ELR (cell line): ENCODE measurements around the gene MARCHF4.
A peak's percentile ranks its signal among the peaks of the same experiment; 100 is the strongest.

Source experiments
- DNase-seq: peaks from one replicate; pipeline ENCODE4 v3.0.0-alpha.2; 2015; ENCODE audit warnings: low read depth

Gene MARCHF4

GRCh38 chr2:216350214-216350791 is 22.0 kb downstream of the MARCHF4 start:
- peak; percentile 91 for DNase-seq

DNA sequence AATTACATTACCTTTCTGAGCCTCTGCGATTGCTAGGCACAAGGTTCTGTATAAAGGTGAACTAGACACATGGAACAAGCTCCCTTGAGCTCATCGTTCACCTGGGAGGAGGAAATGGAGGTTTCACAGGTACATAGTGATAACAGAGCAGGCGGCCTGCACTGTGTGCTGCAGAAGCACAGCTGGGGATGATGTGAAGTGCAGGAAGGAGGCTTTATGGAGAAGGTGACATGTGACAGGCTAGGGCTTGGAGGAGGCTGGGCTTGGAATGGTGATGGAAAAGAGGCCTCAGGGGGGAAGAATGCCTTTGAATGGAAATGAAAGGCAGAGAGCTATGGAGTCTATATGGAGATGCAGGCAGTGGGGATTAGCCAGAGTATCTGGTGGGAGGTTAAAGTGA is 22.9 kb downstream of the MARCHF4 start:
- no peak for DNase-seq

- peak; percentile 94 for DNase-seq
Observed at GRCh38 chr2:216348756-216349308, 23.5 kb downstream of the MARCHF4 start.

- DNase-seq, result no peak
Observed at GRCh38 chr2:216346781-216347180, 25.5 kb downstream of the MARCHF4 start.

DNA sequence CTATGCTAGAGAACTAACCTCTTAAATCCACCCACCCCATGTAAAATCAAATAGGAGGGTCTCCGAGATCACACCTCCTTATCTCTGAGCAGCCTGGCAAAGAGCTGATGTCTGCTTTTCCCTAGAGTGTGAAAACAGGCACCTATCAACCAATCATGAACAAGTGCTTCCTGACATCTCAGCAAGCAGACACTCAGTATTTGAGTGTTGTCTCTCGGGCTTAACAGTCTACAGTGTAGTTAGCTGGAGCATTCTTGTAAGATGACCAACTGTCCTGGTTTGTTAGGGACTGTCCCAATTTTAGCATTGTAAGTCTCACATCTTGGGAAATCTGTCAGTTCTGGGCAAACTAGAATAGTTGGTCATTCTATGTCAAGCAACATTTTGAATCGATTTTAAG is 26.4 kb downstream of the MARCHF4 start:
- DNase-seq, result no peak

GRCh38 chr2:216344950-216345300 is 27.4 kb downstream of the MARCHF4 start:
- no peak for DNase-seq

- no peak for DNase-seq
Observed at GRCh38 chr2:216344206-216344949, 27.9 kb downstream of the MARCHF4 start.

- DNase-seq, result no peak
Observed at GRCh38 chr2:216343221-216343980, 28.9 kb downstream of the MARCHF4 start.

DNA sequence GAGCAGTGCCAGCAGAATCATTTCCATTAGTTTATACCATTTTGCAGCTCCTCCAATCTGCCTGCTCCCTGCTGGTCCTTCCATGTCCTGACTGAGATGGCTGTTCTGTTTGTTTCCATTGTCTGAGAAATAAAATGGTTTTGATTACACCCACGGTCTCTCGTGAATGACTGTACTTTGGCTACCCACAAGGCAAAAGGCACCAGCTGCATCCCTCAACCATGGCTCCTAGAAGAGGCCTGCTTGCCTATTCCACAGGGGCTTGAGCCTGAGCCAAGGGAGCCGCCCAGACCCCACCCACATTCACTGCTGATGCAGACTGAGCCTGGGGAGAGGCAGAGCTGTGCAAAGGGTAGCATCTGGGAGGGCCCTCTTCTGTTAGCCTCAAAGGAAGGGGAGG is 31.2 kb downstream of the MARCHF4 start:
- DNase-seq, result no peak

GRCh38 chr2:216340280-216340631 is 32.0 kb downstream of the MARCHF4 start:
- no peak for DNase-seq

- DNase-seq, result no peak
Observed at GRCh38 chr2:216339456-216340279, 32.6 kb downstream of the MARCHF4 start.

GRCh38 chr2:216335252-216335651 is 37.0 kb downstream of the MARCHF4 start:
- DNase-seq, result no peak

DNA sequence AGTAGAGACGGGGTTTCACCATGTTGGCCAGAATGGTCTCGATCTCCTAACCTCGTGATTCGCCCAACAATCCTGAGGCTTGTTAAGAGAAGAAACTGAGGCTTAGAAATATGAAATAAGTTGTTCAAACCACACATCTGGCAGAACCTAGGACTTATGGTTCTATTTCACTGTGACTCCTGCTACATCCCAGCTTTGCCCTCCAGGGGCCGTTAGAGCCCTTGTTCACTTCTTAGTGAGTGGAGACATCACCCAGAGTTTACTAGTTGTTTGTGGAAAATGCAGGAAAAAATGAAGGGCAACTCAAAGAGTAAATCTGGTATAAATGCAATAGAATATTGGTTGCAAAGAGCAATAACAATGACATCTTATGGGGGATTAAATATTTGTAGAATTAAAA is 43.9 kb downstream of the MARCHF4 start:
- peak; percentile 34 for DNase-seq

GRCh38 chr2:216327447-216327935 is 44.8 kb downstream of the MARCHF4 start:
- no peak for DNase-seq
